ENCODE measurements around the gene UST. TPM values are rescaled to one million over a fixed set of nuclear protein-coding genes. Genes with fewer than 3 reads are reported as not detected.

Gene UST
- total RNA-seq, 4 donors from 2014 or later = 4.8 to 9.0 (median 7.8) TPM

DNA sequence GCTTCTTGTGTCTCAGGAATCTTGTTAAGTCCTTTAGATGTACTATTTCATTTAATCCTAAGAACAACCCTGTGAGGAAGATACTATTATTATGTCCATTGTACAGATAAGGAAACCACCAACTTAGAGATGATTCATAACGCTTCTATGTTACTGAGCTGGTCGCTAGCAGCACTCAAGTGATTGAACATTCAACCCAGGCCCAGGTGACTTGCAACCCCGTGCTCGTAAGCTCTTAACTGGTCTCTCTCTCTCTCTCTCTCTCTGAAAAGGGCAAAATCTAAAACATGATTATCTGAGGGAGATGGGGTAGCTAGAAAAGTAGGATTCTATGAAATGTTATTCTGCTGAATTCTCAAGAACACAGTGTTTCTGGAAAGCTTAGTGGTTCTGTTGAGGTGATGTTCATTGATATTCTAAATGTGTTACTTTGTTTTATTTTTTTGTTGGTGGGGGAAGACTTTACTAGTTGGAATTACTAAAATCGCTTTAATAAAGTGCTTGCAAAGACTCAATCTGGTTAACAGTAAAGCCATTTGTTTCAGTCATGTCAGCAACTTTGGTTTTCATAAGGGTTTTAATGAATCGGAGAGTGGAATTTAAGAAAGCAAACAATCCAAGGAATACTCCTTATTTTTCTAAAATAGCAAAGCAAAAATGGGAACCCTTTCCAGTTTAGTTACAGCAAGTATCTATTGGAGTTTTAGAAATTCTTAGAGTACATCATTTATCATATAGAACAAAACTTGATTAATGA is 305.7 kb downstream of the UST start:
- Histone ChIP-seq H3K4me1 (peaks cover 4 to 18% (median 12%) of the 10 kb centered on the region in 4 donors), H3K4me3 (no peak overlapping the region), H3K27ac (no peak overlapping the region), H3K36me3 (no peaks in the 10 kb centered on the region), H3K27me3 (no peaks in the 10 kb centered on the region), H3K9me3 (no peaks in the 10 kb centered on the region)
- no peak for DNase-seq
- TF ChIP-seq EP300 (IDR thresholded peaks at IDR 0.05; ENCODE audit: low read depth) (no peak), POLR2AphosphoS5 (IDR thresholded peaks at IDR 0.05) (no peak), POLR2A (IDR thresholded peaks at IDR 0.05) (no peak), CTCF (IDR thresholded peaks at IDR 0.05) (no peak)
- intact Hi-C loops (cut with DNase I; ENCODE audit: low total_unique reads) (no loop called here), in situ Hi-C loops (cut with MboI; ENCODE audit: low pct_ligation_motif_present in 1 of 4, low pct_unique_long_range_greater_than_20kb in 1 of 4, low sequenced_read_pairs in 3 of 4) (no loop called here)
- 76 to 87% methylated on average over 2 to 6 of the region's 6 CpGs for WGBS, 2 donors (ENCODE audit: low coverage in 1 of 2)

- TF ChIP-seq POLR2A (IDR thresholded peaks at IDR 0.05) = no peak
- no peak for TF ChIP-seq CTCF (IDR thresholded peaks at IDR 0.05)
- no peak for TF ChIP-seq EP300 (IDR thresholded peaks at IDR 0.05; ENCODE audit: low read depth)
- no peak for DNase-seq
- Histone ChIP-seq H3K27me3 (no peaks in the 10 kb centered on the region), H3K27ac (no peak overlapping the region), H3K4me1 (peaks cover 4 to 24% (median 12%) of the 10 kb centered on the region in 4 donors), H3K4me3 (no peak overlapping the region), H3K9me3 (no peaks in the 10 kb centered on the region), H3K36me3 (no peaks in the 10 kb centered on the region)
- intact Hi-C loops (cut with DNase I; ENCODE audit: low total_unique reads) (no loop called here), in situ Hi-C loops (cut with MboI; ENCODE audit: low pct_ligation_motif_present in 1 of 4, low pct_unique_long_range_greater_than_20kb in 1 of 4, low sequenced_read_pairs in 3 of 4) (no loop called here)
- 81 to 91% methylated on average over 3 to 4 of the region's 4 CpGs for WGBS, 2 donors (ENCODE audit: low coverage in 1 of 2)
Measured at GRCh38 chr6:149053848-149054558, 307.2 kb downstream of the UST start.

DNA sequence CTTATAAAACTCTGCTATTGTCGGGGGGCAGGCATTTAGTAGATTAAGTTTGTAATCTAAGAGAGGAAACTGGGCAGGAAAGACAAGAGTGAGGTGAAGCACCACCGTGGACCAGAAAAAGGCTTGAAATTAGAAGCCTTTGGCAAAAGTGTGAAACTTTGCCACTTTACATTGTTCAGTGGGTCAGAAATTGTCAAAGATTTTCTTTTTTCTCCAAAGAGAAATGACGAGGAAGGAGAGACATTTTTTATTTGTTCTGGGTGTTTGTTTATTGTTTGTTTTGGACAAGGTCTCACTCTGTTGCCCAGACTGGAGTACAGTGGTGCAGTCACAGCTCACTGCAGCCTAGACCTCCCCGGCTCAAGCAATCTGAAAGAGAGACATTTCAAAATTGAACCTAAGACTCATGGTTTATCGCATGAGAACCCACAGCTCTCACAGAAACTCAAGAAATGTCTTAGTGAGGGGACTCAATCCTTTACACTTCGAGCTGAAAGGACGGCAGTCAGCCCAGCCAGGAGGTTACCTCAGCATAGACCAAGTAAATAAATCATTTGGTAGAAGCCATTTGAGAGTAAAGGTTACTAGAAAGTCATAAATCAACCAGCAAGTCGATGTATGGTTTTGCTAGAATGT is 307.8 kb downstream of the UST start:
- Histone ChIP-seq H3K4me1 (peaks cover 10 to 29% (median 14%) of the 10 kb centered on the region in 4 donors), H3K9me3 (no peaks in the 10 kb centered on the region), H3K27ac (peak overlapping the region in 1 of 4 donors; percentile 23), H3K36me3 (no peaks in the 10 kb centered on the region), H3K27me3 (no peaks in the 10 kb centered on the region), H3K4me3 (no peak overlapping the region)
- in situ Hi-C loops (cut with MboI; ENCODE audit: low pct_ligation_motif_present in 1 of 4, low pct_unique_long_range_greater_than_20kb in 1 of 4, low sequenced_read_pairs in 3 of 4) (no loop called here), intact Hi-C loops (cut with DNase I; ENCODE audit: low total_unique reads) (no loop called here)
- TF ChIP-seq POLR2A (IDR thresholded peaks at IDR 0.05) (no peak), CTCF (IDR thresholded peaks at IDR 0.05) (no peak), POLR2AphosphoS5 (IDR thresholded peaks at IDR 0.05) (no peak), EP300 (IDR thresholded peaks at IDR 0.05; ENCODE audit: low read depth) (no peak)
- 54 to 60% methylated on average over 7 to 8 of the region's 8 CpGs for WGBS, 2 donors (ENCODE audit: low coverage in 1 of 2)
- DNase-seq = no peak

DNA sequence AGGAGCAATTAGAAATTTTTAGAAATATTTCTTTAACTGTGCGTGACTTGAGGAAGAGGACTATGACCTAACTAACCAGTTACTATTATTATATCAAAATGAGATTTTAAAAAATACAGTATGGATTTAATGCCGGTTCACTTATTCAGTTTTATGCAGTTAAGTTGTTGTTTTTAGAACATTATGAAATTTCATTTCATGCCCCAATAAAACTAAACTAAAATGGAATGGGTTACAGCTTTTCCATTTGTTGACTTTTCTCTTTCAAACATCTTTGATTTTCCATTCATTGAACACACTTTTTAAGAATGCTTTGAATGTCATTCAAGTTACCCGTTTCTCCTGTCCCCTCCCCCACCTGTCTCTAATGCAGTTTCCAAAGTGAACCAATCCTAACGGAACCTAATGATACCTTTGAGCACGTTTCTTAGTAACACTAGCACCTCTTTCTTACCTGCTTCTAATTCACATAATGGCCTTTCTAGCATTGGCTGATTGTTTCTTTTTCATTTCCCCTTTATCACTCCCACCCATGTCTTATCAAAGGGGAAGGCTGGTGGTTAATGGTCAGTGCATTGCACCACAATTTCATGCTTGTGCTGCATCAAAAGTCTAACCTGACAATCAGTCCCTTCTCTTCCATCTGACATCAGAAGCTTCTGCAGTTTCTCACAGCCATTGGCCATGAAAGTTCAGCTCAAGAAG is 308.5 kb downstream of the UST start:
- Histone ChIP-seq H3K27me3 (no peaks in the 10 kb centered on the region), H3K36me3 (no peaks in the 10 kb centered on the region), H3K9me3 (no peaks in the 10 kb centered on the region), H3K4me3 (no peak overlapping the region), H3K27ac (peak overlapping the region in 1 of 4 donors; percentile 23), H3K4me1 (peaks cover 17 to 36% (median 21%) of the 10 kb centered on the region in 4 donors)
- intact Hi-C loops (cut with DNase I; ENCODE audit: low total_unique reads) (no loop called here), in situ Hi-C loops (cut with MboI; ENCODE audit: low pct_ligation_motif_present in 1 of 4, low pct_unique_long_range_greater_than_20kb in 1 of 4, low sequenced_read_pairs in 3 of 4) (no loop called here)
- no peak for TF ChIP-seq POLR2AphosphoS5 (IDR thresholded peaks at IDR 0.05)
- TF ChIP-seq CTCF (IDR thresholded peaks at IDR 0.05) = no peak
- no peak for TF ChIP-seq POLR2A (IDR thresholded peaks at IDR 0.05)
- TF ChIP-seq EP300 (IDR thresholded peaks at IDR 0.05; ENCODE audit: low read depth) = no peak
- WGBS, 2 donors (ENCODE audit: low coverage in 1 of 2) = 51 to 56% methylated on average over 4 to 5 of the region's 5 CpGs
- DNase-seq = no peak
